Measurements from ENCODE around the gene CRMP1.

The CRMP1 gene

DNA sequence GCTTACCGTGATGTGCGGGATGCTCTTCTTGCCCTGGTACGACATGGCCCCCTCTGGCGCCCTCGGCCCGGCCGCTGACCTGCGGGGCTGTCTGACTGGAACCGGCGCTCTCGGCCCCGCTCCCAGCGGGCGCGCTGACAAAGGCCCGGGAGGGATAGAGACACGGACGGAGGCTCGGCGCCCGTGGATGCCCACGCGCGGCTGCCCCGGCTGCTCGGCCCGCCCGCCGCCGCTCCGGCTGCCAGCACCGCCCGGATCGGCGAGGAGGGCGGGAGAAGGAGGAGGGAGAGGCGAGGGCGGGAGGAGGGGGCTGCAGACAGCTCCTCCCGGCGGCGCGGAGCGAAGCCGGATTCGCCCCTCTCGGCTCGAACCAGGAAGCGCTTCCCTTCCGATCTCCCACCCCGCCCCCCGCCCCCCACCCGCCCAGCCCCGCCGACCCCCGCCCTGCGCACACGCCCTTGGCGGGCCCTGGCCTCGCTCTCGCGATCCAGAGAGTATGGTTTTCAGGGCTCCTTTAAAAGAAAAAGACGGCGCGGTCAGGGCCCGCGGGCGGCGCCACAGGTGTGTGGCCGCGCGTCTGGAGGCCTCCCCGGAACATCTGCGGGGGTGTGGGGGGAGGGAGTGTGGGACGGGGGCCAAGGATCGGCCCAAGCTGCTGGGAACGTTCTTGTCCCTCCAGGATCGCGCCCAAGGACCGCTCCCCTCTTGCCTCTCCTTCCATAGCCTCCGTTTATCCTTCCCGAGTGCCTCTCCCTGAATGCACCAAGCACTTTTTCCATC, 4.5 kb downstream of the CRMP1 start:
- DNase-seq (ENCODE audit: low read depth) = no peak

GRCh38 chr4:5887361-5888221, 5.3 kb downstream of the CRMP1 start:
- DNase-seq (ENCODE audit: low read depth) = no peak

- DNase-seq (ENCODE audit: low read depth) = no peak
Measured at GRCh38 chr4:5887011-5887360, 5.9 kb downstream of the CRMP1 start.

- no peak for DNase-seq (ENCODE audit: low read depth)
Measured at GRCh38 chr4:5885733-5886132, 7.2 kb downstream of the CRMP1 start.

DNA sequence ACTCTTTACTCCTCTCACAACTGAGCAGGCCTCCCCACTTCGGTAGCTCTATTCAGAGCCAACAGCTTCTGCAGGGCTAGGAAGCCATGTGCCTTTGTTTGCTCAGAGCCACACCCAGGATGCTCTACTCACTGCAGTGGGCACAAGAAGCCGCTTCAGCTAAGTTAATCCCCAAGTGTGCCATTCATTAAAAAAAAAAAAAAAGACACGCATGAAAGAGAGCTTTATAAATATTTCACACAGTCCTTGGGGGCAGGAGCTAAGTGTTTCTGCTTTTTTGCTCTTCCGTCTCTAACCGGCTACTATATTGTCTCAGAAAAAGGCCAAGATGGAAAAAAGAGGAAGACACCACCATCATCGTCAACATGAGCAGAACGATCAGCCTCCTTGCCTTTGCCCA, 8.1 kb downstream of the CRMP1 start:
- DNase-seq (ENCODE audit: low read depth) = no peak

GRCh38 chr4:5883916-5884315, 9.0 kb downstream of the CRMP1 start:
- no peak for DNase-seq (ENCODE audit: low read depth)

- DNase-seq (ENCODE audit: low read depth) = no peak
Measured at GRCh38 chr4:5882947-5883346, 9.9 kb downstream of the CRMP1 start.

DNA sequence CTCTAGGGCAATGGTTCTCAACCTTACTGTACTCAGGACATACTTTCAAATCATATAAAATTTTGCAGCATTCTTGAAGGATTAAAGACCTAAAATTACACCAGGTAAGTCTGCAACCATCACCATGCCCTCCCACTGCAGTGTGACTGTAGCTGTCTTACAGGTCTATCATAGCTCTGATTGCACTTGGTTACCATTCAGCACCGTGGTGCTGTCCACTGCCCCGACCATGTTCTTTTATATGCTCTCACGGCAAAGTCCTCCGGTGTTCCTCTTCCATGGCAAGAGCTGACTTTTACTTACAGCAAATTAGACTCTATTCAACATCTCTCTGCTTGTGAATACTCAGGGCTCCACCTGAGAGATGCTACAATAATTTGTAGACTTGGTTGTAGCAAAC, 11.5 kb downstream of the CRMP1 start:
- DNase-seq (ENCODE audit: low read depth) = no peak

GRCh38 chr4:5878359-5878758, 14.5 kb downstream of the CRMP1 start:
- no peak for DNase-seq (ENCODE audit: low read depth)

- DNase-seq (ENCODE audit: low read depth) = no peak
Measured at GRCh38 chr4:5877392-5877791, 15.5 kb downstream of the CRMP1 start.

GRCh38 chr4:5874811-5875449, 18.0 kb downstream of the CRMP1 start:
- no peak for DNase-seq (ENCODE audit: low read depth)

DNA sequence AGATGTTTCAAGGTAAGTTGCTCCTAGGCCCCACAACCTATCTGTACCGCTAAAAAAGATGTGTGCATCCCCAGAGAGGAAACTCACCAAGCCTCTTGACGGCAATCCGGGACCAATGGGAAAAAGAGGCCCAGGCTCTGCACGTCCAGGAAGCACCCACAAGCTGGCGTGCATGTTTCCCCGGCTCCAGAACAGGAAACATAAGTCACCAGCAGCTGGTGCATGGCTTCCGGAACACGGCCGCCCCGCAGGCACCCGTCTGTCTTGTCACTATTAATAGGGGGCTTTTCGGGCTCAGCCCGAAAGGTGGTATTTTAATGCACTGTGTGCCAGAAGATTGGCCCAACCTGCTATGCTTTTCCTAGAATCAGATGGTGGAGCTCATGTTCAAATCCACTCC, 22.2 kb downstream of the CRMP1 start:
- no peak for DNase-seq (ENCODE audit: low read depth)

DNA sequence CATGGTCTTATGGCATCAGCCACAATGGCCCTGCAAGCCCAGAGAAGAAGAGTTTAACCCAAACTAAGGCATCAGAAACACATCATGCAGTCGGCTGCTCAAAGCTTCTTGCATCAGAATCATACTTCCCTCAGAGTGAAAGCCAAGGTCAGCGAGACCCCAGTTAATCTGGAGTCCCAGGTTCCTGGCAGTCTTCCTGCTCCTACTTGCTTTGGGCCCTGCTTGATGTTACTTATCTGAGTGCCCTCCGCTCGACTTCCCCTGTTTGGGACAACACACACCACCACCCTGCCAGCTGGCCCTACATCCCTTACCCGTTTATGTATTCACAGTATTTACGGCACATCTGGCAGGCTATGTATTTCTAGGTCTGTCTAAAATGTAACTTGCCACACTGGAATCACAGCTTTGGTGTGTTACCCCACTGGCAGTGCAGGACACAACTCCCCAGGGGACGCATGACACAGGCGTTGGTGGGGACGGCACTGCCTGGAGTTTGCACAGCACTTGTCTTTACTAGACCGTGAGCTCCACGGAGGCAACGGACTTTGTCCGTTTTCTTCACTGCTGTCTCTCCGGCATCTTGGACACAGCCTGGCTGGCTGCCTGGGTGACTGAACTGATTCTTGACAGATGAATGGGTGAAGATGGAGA, 22.8 kb downstream of the CRMP1 start:
- DNase-seq (ENCODE audit: low read depth) = no peak

GRCh38 chr4:5867866-5868265, 25.0 kb downstream of the CRMP1 start:
- no peak for DNase-seq (ENCODE audit: low read depth)

- DNase-seq (ENCODE audit: low read depth) = no peak
Measured at GRCh38 chr4:5866841-5867813, 25.8 kb downstream of the CRMP1 start.

DNA sequence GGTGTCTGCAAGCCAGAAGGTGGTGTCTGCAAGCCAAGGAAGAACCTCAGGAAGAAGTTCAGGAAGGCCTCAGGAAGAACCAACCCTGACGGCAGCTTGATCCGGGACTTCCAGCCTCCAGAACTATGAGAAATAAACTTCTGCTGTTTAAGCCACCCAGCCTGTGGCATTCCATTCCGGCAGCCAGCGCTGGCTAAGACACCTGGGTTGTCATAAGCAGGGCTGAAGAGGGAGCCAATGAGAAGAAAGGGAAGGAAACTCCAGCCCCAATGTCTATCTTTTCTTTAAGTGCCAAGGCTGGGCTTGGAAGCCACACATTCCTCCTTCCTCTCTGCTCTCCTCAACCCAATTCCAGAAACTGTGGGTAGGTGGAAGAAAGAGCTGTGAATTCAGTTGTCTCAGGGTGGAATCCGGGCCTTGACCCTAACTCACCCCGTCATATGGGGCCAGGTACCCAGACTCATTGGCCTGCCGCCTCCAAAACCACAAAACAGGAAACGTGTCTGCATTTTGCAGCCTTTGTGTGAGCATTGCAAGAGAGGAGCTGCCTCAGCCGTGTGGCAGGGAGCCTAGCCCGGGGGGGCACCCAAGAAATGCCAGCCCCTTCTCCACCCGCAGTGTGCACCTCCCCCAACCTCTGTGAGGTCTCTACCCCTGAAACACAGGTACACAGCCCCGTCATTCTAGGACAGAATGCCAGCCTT, 26.8 kb downstream of the CRMP1 start:
- DNase-seq (ENCODE audit: low read depth) = no peak

DNA sequence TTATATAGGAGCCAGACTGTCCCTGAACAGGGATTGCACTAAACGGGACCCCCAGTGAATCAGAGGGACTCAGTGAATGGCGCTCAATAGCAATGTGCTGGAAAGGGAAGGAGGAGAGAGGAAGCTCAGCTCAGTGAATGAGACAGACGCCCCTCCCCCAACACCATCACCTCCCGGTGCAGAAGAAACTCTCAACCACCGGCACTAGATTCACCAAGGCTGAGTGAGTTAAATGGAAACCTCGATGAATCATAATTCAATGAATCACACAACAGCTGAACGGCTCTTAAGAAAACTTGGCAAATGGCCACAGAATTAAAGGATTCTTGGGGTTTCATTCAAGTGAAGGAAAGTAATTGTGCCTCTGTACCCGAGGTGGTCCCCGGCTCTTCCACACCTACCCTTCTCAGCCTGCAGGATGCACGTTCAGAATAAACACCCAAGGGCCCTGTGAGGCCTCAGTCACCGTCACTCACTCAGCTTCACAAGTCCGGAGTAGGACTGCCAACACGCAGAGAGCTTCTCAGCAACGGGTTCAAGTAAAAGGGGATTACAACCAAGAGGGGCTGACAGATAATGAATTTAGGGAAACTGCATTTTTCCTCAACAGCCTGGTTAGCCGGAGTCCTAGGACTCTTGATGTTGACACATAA, 29.3 kb downstream of the CRMP1 start:
- no peak for DNase-seq (ENCODE audit: low read depth)

DNA sequence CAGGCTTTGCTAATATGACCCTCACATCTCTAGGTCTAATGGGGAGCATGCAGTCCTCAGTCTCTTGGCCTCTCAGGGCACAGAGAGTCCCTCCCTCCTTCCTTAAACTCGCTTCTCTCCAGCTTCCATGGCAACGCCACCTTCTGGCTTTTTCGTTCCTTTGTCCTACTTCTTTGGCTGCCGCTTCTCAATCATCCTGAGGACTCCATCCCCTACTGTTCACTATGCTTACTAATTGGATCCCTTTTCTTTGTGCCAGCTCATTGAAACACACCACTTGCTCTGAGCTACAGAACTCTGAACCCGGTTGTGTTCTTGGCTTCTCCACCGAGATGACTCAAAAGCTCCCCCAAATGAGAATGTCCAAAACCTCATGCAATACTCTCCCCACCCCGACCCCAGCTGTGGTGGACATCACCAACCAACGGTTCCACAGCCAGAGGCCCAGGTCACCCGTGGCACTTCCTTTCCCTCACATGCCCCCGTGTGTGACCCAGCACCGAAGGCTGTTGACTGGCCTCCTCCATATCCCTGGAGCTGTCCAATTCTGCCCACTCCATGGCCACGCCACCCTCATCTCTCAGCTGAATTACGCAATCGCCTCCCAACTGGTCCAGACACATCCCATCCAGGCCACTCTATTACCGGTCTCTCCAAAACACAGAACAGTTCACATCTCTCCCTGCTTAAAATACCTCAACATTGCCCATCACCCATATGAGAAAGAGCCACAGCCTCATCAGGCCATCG, 34.7 kb downstream of the CRMP1 start:
- DNase-seq (ENCODE audit: low read depth) = no peak

DNA sequence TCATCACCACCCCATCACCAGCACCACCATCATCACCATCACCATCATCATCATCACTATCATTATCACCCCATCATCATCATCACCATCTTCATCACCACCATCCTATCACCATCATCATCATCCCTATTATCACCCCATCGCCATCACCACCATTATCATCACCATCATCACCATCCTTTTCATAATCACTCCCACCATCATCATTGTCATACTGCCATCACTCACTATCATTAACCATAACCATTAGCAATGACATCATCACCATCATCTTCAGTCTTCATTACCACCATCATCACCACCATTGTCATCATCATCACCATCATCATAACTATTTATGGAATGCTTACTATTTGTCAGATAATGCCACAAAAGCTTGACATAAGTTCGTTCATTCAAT, 35.7 kb downstream of the CRMP1 start:
- no peak for DNase-seq (ENCODE audit: low read depth)
